ENCODE data around the gene COL28A1.

Gene COL28A1

DNA sequence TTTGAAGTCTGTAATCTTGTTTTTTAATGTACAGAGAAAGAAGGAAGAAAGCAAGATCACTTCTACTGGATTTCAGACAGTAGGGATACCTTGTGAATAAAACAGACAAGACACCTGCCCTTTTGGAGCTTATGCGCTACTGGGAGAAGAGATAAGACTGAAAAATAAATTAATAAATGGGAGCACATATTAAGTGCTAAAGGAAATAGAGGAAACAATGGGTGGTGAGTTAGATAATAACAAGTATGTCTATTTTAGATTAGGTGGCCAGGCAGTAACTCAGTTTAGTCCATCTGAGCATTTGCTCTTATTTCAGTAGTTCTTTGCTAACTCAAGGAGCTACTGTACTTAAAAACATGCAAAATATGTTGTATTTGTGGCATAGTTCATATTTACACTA lies 46.9 kb upstream of the COL28A1 start (continued):
- TF ChIP-seq ZNF169 (tag by site-specific recombination; IDR thresholded peaks at IDR 0.05): no peak

DNA sequence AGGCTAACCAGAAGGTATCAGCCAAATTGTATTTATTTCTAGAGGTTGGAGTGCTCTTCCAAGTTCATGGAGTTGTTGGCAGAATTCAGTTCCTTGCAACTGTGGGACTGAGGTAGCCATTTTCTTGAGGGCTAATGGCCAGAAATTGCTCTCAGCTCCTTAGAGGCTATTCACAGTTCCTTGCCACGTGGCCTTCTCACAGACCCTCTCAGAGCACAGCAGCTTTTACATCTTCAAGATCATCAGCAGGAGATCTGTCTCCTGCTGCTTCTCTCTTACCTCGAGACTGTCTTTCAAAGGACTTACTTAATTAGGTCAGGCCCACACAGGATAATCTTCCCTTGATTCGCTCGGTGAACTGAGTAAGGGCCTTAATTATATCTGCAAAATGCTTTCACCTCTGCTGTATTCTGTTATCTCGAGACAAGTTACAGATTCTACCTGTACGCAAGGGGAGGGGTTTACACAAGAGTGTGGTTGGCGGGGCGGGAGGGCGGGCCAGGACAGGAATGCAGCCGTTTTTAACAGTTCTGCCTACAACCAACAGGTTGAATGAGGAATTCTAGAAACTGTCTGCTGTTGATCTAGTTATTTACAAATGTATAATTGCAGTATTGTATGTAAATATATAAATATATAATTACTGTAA lies 46.0 kb upstream of the COL28A1 start:
- ChIA-PET CTCF (interaction anchor here (0.6 kb wide), 1 partner anchor 311 kb away, joined by 3 read pairs; no protein-coding TSS in a partner anchor), POLR2A (no interaction called here)
- no peak overlapping the region for H3K4me3 ChIP-seq (ENCODE audit: low read depth, low read length)

DNA sequence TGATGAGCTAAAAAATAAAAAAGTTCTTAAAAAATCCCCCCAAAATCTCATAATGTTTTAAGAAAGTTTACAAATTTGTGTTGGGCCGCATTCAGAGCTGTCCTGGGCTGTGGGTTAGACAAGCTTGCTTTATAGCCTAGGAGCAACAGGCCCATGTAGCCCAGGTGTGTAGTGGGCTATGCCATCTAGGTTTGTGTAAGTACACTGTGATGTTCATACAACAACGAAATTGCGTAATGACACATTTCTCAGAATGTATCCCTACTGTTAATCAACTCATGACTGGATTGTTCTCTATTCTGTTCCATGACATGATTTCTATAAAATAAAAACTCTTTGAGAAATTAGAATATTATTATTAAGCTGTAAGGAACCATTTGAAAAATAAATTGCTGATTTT lies 44.0 kb upstream of the COL28A1 start:
- ChIA-PET POLR2A (no interaction called here), CTCF (interaction anchor here (1.1 kb wide), 1 partner anchor 38 kb away, joined by 3 read pairs; no protein-coding TSS in a partner anchor)
- no peak for TF ChIP-seq WT1 (tag by site-specific recombination; IDR thresholded peaks at IDR 0.05)
- no peak for TF ChIP-seq ZNF391 (tag by site-specific recombination; IDR thresholded peaks at IDR 0.05; ENCODE audit: borderline replicate concordance, low read depth)
- no peak for TF ChIP-seq ZNF24 (tag by site-specific recombination; IDR thresholded peaks at IDR 0.05)
- no peak for TF ChIP-seq ZBTB20 (tag by site-specific recombination; IDR thresholded peaks at IDR 0.05)
- no peak for TF ChIP-seq ZNF202 (tag by site-specific recombination; IDR thresholded peaks at IDR 0.05; ENCODE audit: borderline replicate concordance)
- TF ChIP-seq ZNF776 (tag by site-specific recombination; IDR thresholded peaks at IDR 0.05; ENCODE audit: borderline replicate concordance): no peak
- no peak for TF ChIP-seq ZFP69B (tag by site-specific recombination; IDR thresholded peaks at IDR 0.05)
- TF ChIP-seq BCL11B (tag by site-specific recombination; IDR thresholded peaks at IDR 0.05; ENCODE audit: low read depth): no peak
- H3K9me3 ChIP-seq (ENCODE audit: control insufficient read depth, insufficient read depth, low read depth, low read length): no peaks in the 10 kb centered on the region
- H3K4me1 ChIP-seq (ENCODE audit: control insufficient read depth, insufficient read depth, low read length): no peaks in the 10 kb centered on the region
- H3K27ac ChIP-seq (ENCODE audit: extremely low read depth, low read depth, low read length): no peak overlapping the region
- no peak overlapping the region for H3K4me3 ChIP-seq (ENCODE audit: low read depth, low read length)
- H3K36me3 ChIP-seq (ENCODE audit: control insufficient read depth in 2 of 2, insufficient read depth in 1 of 2, low read length in 2 of 2): no peaks in the 10 kb centered on the region; a peak in 1 of 3 replicates

More for the DNA sequence above, 46.0 kb upstream of the COL28A1 start:
- H3K27ac ChIP-seq (ENCODE audit: extremely low read depth, low read depth, low read length): no peak overlapping the region
- H3K4me1 ChIP-seq (ENCODE audit: control insufficient read depth, insufficient read depth, low read length): no peaks in the 10 kb centered on the region
- H3K9me3 ChIP-seq (ENCODE audit: control insufficient read depth, insufficient read depth, low read depth, low read length): no peaks in the 10 kb centered on the region
- TF ChIP-seq ZNF521 (tag by site-specific recombination; IDR thresholded peaks at IDR 0.05): no peak
- TF ChIP-seq ZNF670 (tag by site-specific recombination; IDR thresholded peaks at IDR 0.05; ENCODE audit: low read depth): no peak
- no peak for TF ChIP-seq ZSCAN16 (tag by site-specific recombination; IDR thresholded peaks at IDR 0.05)
- TF ChIP-seq GLI2 (tag by site-specific recombination; IDR thresholded peaks at IDR 0.05; ENCODE audit: borderline replicate concordance, low read depth): no peak
- TF ChIP-seq ZNF274 (IDR thresholded peaks at IDR 0.05; ENCODE audit: low read length): no peak
- TF ChIP-seq ZNF274 (tag by site-specific recombination; IDR thresholded peaks at IDR 0.05; ENCODE audit: borderline replicate concordance): no peak
- TF ChIP-seq HOXC10 (CRISPR knock-in tag; IDR thresholded peaks at IDR 0.05): no peak
- no peak for TF ChIP-seq HOXA7 (CRISPR knock-in tag; IDR thresholded peaks at IDR 0.05; ENCODE audit: borderline replicate concordance)
- TF ChIP-seq ZNF133 (tag by site-specific recombination; IDR thresholded peaks at IDR 0.05): no peak
- no peak for TF ChIP-seq ZNF214 (tag by site-specific recombination; IDR thresholded peaks at IDR 0.05; ENCODE audit: borderline replicate concordance)
- TF ChIP-seq ZNF16 (tag by site-specific recombination; IDR thresholded peaks at IDR 0.05; ENCODE audit: low read depth): no peak
- TF ChIP-seq ZNF585B (tag by site-specific recombination; IDR thresholded peaks at IDR 0.05): no peak
- H3K36me3 ChIP-seq (ENCODE audit: control insufficient read depth in 2 of 2, insufficient read depth in 1 of 2, low read length in 2 of 2): no peaks in the 10 kb centered on the region; a peak in 1 of 3 replicates

DNA sequence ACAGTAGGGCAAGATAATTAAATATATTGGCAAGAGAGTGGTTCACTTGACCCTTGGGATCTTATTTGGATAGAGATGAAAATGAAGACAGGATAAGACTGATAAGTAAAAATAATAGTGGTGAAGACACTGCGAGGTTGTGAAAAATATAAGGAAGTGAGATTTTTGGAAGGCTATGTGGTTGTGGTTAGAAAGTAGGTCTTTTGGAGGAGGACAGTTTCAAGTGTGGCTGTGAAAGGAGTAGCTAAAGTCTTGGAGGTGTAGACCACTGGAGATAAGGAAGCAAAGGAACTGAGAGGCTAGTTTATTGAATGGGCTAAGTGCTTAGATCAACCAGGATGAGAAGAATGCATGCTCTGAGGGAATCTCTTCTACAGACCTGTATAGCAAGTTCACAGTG lies 42.2 kb upstream of the COL28A1 start:
- ChIA-PET POLR2A (no interaction called here), CTCF (no interaction called here)
- no peaks in the 10 kb centered on the region for H3K9me3 ChIP-seq (ENCODE audit: control insufficient read depth, insufficient read depth, low read depth, low read length)
- no peaks in the 10 kb centered on the region for H3K4me1 ChIP-seq (ENCODE audit: control insufficient read depth, insufficient read depth, low read length)
- peaks cover 0 to 5% of the 10 kb centered on the region in 2 experiments; a peak in 1 of 3 replicates for H3K36me3 ChIP-seq (ENCODE audit: control insufficient read depth in 2 of 2, insufficient read depth in 1 of 2, low read length in 2 of 2)
- H3K4me3 ChIP-seq (ENCODE audit: low read depth, low read length): no peak overlapping the region
- H3K27ac ChIP-seq (ENCODE audit: extremely low read depth, low read depth, low read length): no peak overlapping the region
- TF ChIP-seq ZNF530 (tag by site-specific recombination; IDR thresholded peaks at IDR 0.05; ENCODE audit: low read depth): no peak
- TF ChIP-seq, protein P1, sequence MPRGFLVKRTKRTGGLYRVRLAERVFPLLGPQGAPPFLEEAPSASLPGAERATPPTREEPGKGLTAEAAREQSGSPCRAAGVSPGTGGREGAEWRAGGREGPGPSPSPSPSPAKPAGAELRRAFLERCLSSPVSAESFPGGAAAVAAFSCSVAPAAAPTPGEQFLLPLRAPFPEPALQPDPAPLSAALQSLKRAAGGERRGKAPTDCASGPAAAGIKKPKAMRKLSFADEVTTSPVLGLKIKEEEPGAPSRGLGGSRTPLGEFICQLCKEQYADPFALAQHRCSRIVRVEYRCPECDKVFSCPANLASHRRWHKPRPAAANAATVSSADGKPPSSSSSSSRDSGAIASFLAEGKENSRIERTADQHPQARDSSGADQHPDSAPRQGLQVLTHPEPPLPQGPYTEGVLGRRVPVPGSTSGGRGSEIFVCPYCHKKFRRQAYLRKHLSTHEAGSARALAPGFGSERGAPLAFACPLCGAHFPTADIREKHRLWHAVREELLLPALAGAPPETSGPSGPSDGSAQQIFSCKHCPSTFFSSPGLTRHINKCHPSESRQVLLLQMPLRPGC (tag by site-specific recombination; IDR thresholded peaks at IDR 0.05): no peak
- TF ChIP-seq ZNF23 (tag by site-specific recombination; IDR thresholded peaks at IDR 0.05; ENCODE audit: borderline replicate concordance): no peak
- no peak for TF ChIP-seq ZNF391 (tag by site-specific recombination; IDR thresholded peaks at IDR 0.05; ENCODE audit: borderline replicate concordance, low read depth)
- no peak for TF ChIP-seq GLI2 (tag by site-specific recombination; IDR thresholded peaks at IDR 0.05; ENCODE audit: borderline replicate concordance, low read depth)
- TF ChIP-seq ZBTB21 (tag by site-specific recombination; IDR thresholded peaks at IDR 0.05): no peak
- TF ChIP-seq, protein P2, sequence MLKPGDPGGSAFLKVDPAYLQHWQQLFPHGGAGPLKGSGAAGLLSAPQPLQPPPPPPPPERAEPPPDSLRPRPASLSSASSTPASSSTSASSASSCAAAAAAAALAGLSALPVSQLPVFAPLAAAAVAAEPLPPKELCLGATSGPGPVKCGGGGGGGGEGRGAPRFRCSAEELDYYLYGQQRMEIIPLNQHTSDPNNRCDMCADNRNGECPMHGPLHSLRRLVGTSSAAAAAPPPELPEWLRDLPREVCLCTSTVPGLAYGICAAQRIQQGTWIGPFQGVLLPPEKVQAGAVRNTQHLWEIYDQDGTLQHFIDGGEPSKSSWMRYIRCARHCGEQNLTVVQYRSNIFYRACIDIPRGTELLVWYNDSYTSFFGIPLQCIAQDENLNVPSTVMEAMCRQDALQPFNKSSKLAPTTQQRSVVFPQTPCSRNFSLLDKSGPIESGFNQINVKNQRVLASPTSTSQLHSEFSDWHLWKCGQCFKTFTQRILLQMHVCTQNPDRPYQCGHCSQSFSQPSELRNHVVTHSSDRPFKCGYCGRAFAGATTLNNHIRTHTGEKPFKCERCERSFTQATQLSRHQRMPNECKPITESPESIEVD (tag by site-specific recombination; IDR thresholded peaks at IDR 0.05): no peak
- TF ChIP-seq SETDB1 (IDR thresholded peaks at IDR 0.05; ENCODE audit: insufficient read length, low read length): no peak
- TF ChIP-seq ZNF48 (tag by site-specific recombination; IDR thresholded peaks at IDR 0.05): no peak
- TF ChIP-seq KLF1 (tag by site-specific recombination; IDR thresholded peaks at IDR 0.05): no peak
